ENCODE results near the gene CMSS1. TPM values are rescaled to one million over a fixed set of nuclear protein-coding genes. Genes with fewer than 3 reads are reported as not detected.
A peak's percentile ranks its signal among the peaks of the same experiment; 100 is the strongest.

Gene CMSS1
- total RNA-seq, 1 experiment from 2014 or later: 63.7 TPM

DNA sequence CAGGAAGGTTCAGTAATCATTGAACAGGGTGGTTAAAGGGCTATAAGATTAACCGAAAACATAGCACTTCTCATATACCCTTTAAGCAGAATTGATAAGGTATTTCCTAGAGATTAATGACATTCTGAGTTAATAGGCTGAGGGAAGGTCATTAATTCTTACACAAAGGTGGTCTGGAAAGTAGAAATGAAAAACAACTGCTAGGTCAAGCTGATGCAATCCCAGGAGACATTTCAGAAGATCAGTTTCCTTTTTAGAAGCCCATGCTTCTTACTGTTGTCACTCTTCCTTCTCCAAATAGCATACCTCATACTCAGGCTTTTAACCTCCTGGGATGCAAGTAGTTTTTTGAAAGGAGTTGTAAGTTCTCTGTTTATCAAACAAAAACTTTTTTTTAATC lies 287.8 kb downstream of the CMSS1 start:
- DNase-seq (ENCODE audit: low read depth): no peak

DNA sequence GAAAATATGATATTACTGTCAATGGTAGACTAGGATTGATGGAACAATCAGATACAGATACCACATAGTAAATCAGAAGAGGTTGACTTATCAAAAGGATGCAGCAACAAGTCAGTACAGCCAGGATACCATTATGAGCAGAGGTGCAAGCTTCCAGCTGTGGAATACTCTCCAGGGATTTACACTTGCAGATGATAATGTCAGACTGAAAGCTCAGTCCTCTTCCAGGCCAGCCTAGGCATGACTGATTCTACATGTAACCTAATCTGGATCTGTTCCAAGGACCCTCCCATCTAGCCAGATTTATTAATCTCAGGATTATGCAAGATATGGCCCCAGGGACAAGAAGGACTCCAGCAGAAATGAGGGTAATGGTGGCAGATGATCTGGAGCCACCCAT lies 288.4 kb downstream of the CMSS1 start:
- peak; percentile 20 for DNase-seq (ENCODE audit: low read depth)

DNA sequence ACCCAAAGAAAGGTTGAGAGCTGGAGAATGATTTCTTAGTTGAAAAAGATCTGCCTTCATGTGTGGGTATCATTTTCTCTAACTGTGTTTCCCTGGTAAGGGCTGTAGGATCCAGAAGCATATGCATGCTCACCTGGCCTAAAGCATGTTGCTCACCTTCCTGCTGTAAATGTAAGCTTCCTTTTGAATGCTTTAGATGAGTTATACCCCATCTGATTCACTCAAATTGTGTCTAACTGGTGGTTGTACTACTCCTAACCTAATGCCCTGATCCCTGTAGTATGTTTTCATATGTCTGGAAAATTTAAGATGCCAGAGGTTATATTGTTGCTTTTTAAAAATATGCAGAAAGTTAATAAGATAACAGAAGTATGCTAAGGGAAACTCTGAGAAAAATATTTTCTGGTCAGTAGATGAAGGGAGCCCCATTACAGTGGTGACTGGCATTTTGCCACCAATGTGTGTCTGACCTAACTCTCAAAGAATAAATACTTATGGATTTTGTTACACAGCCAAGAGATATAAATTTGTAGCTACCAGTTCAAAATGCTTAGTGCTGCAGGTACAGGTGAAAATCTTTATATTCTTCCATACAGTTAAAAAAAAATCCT lies 289.0 kb downstream of the CMSS1 start:
- DNase-seq (ENCODE audit: low read depth): peak; percentile 17

DNA sequence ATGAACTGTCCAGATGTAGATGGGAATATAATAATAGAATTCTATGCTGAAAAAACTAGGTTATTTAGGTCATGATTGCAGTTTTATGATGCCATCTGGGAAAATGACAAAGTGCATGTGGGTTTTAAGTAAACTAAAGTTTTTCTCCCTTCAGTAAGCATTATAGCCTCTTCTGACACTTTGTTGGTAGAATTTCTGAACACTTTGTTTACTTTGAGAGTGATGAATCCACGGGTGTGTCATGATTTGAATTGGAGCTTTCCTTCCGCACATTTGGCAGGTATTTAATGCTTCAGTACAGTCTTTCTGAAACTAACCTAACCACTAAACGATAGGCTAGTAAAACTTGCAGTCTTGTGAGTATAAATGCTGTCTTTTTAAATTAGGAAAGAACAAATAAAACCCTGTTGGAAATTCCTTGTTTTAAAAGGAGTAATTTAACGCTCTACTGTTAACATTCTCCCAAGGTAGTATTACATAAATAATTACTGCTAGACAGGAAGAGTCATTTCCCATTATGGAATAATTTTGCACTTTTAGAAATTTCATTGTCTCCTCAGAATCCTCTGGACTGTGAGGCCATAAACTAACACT lies 289.7 kb downstream of the CMSS1 start:
- DNase-seq (ENCODE audit: low read depth): peak; percentile 31

DNA sequence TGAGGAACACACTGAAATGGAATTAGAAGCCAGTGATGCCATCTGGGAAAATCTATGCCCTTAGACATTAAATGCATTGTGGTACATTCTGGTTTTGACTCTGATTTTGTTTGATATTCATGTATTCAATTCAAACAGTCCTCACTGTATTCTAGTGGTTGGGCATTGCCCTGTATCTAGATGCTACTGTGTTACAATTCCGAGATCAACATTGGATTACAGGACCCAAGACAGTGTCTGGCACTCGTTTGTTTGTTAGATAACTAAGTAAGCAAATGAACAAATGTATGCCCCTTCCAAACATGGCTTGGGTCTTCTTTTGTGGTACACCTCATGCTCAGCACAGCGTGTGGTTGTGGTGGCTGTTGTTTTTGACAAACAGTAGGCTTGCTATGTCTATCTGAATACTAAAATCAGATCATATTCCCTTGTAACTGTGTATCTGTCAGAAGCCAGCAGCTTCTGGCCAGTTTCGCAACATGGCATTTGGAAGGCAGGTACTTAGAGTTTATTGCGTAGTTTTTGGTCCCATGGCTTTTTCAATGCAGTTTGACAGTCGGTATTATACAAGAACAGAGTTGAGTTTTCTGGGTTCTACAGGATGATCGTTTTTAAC lies 290.9 kb downstream of the CMSS1 start:
- DNase-seq (ENCODE audit: low read depth): no peak

DNA sequence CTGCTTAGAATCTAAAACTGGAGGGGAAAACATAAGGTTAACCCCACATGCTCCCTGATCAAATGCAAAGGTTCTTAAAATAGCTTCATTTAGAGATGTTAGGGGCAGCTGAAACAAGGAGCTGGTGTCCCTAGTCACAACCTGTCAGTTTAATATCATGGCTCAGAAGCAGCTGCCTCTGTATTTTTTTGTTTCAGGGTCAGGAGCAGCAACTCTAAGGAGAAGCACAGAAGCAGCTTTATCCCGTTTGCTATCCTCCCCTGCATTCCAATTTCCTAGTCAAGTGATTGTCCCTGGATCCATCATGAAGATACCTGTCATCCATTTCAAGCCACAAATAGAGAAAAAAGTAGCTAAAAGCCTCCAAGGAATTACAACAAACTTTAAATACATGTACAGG lies 292.5 kb downstream of the CMSS1 start:
- no peak for DNase-seq (ENCODE audit: low read depth)

DNA sequence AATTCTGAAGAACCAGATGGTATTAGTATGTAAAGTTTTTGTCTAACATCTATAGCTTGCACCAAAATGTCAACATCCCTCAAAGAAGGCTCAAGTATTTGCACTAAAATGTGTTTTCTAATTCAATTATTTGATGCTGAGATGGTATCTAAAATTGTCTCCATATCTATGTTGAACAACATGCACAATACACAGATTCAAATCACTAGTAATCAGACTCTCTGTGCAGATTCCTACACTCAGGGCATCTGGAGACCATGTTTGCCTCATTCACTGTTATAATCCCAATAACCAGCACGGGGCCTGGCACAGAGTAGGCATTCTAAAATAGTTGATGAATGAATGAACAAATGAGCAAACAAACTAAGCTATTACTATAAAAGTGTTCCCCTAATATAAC lies 294.1 kb downstream of the CMSS1 start:
- no peak for DNase-seq (ENCODE audit: low read depth)

DNA sequence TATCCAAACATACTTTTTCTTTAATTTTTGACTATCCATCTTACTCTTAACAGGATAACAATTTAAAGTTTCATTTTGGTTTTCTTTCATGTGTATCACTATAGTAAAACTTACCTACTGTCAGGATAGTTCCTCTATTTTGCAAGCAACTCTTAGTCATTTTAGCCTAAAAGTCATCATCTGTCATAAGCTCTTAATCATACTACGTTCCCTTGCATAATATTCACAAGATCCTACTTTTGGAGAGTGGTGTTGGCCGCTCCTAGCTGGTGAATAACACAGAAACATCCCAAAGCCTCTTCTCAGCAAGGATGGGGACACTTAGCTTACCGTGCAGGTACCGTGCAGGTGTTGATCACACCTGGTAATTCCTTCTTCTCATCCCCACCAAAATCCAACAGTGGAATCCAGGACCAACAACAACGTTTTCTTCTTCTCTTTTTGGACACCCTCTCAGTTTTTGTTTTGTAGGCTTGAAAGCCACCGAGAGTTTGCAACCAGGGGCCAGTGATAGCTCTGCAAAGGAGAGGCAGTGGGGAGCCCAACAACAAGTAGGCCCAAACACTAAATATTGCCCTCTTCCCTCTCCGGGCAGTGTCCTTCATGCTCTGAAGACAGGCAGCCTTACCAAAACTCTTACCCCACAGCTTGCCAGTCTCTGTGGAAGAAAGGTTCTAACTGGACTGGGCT lies 296.2 kb downstream of the CMSS1 start:
- DNase-seq (ENCODE audit: low read depth): no peak

DNA sequence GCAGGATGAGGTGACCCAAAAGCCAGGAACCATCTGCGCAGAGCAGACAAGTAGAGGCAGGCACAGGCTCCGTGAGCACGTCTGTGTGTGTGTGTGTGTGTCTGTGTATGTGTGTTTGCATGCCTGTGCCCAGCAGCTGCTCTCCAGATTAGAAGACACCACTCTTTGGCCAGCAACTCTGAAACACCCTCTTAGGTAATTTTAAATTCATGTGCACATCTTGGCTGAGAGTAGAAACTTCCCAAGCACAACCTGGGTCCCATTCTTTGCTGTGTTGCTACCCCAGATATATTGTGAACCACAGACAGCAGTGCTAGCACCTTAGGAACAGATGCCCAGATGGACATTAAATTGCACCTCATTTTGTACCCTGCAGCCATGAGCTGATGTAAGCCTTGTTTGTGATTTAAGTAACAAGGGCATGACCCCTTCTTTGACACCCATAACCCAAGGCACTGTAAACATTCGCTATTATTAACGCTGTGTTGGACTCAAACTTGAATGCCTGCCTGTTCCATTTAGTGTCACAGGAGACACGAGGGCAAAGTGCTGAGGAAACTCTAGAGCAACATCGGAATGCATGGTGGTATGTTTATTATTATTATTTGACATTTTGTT lies 296.9 kb downstream of the CMSS1 start, which contains the start of gene FILIP1L:
Gene FILIP1L (minus strand): TSS at position 89 of the 618 bp plus-strand sequence.
- DNase-seq (ENCODE audit: low read depth): no peak

DNA sequence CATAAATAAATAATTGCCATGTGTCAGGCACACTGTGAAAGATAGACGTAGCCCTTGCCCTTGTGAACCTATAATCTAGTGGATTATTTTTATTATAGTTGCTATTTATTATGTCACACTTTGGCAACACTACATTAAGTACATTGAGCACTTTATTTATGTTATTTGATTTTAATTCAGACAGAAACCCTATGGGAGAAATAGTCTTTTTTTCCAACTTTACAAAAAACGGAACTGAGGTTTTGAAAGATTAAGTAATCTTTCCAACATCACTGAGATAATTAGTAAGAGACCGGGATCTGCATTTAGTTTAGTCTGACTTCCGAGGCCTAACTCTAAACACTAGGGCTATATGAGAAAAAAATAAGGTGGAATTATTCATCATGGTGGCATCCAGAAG lies 299.4 kb downstream of the CMSS1 start:
- no peak for DNase-seq (ENCODE audit: low read depth)

DNA sequence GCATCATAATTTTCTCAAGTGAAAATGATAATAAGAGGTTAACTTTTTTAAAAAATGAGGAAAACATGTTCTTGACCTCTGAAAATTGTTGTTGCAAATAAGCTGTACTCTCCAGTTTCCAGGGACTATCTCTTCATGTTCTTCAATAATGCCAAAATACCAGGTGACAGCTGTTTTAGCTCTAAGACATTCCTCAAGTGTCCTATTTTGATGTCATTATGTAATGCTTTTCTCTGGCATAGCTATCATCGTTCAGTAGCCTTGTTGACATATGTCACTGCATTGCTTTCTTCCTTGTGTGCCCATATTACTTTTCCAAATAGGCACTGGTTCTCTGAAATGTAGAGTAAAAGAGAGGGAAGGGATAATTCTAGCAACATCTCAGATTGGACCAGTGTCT lies 302.4 kb downstream of the CMSS1 start:
- no peak for DNase-seq (ENCODE audit: low read depth)

DNA sequence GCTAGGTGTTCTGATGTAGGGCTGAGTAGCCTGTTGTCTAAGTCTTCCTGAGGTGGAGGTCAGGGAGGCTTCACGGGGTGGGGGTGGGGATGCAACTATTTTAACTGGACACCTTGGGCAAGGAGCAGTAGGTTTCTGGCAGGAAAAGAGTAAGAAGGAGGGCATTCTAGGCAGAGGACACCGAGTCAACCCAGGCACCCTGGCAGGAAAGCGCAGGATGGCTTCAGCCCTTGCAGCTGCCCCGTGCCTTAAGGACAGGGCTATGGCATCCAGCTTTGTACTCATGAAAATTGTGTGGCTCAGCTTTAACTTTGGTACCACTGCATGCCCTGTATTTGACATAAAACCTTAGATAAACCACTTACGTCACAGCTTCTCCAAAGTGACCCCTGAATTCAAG lies 303.0 kb downstream of the CMSS1 start:
- no peak for DNase-seq (ENCODE audit: low read depth)

DNA sequence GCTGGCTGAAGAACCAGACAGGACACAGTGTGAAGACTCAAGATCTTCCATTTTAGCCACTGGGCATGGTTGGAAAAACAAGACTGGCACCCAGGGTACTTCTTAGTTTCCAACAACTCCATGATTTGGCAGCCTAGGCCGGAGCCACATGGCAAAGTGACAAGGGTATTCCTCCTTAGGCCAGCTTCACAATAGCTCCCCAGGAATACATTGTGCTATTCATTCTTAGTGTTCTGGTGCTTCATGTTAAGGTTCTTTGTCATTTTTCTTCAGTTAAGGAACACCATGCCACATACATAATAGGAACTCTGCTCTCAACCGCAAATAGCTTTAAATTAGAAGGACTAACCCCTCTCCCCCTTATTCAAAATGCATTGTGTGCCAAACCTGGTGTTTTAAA lies 304.7 kb downstream of the CMSS1 start:
- DNase-seq (ENCODE audit: low read depth): no peak

DNA sequence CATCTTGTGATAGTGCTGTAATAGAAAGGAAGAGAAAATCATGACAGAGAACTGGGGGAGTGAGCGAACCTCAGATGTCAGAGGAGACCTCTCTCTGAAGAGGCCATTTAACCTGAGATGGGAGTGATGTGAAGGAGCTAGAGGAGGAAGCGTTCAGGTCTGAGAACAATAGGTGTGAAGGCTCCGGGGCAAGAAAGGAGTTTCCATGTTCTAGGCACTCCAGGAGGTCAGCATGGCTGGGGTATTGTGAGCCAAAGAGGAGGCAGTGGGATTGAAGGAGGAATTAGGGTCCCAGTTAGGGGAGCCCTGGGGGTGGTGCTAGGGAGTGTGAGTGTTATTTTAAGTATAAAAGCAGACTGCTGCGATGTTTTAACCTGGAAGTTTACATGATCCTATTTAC lies 305.4 kb downstream of the CMSS1 start:
- DNase-seq (ENCODE audit: low read depth): no peak

DNA sequence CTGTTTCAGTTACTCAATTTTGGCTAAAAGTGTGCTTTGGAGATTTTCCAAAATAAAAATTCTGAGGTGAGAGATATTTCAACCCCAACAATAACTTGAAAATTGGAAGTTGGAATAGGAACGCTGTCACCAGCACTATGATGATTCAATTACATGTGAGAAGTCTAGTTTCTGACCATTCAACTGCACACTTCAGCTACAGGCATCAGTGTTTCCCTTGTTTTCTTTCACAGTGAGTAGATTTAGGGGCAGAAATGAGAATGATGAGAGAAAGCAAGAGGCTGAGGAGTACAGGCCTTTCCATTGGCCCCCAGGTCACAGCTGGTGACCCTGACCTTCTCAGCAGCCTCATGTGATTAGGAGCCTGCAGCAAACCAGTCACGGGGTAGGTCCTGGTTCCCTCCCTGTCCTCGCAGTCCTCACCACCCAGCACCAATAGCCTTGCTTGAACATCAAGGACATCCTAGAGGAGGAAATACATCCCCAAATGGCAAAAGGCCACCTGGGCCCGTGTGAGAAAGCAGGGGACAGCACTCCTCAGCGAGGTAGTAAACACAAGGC lies 306.6 kb downstream of the CMSS1 start:
- no peak for DNase-seq (ENCODE audit: low read depth)

DNA sequence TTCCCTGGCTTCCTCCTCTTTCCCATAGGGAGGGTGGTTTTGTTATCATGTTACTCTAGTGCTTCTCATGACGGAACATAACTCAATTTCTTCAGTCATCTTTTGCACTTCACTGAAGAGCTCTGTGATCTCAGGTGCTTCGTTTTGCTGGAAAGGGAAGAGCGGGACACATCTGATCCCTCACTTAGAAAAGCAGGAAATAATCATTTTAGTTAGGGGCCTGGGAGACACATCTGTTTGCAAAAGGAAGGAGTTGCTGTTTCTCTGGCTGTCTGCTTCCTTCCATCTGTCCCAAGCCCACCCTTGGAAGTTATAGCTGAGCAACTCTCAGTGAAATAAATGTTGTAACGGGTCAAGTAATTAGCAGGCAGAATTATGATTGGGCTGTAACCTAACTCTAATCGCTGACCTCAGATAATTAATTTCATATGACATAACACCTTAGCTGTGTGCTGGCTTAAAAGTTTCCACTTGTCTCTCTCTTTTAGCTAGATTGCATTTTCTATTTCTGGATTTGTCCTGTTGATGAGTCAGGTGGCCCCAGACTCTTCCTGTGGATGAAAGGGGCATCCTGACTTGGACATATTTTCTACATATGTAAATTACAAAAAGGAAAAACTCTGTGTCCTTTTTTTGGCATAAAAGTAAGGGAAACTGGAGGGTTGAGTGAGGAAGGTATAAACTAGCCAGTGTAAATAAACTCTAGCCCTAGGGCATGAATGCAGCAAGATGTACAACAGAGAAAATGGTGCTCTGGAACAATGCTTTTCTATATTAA lies 307.7 kb downstream of the CMSS1 start:
- peak; percentile 53 for DNase-seq (ENCODE audit: low read depth)

DNA sequence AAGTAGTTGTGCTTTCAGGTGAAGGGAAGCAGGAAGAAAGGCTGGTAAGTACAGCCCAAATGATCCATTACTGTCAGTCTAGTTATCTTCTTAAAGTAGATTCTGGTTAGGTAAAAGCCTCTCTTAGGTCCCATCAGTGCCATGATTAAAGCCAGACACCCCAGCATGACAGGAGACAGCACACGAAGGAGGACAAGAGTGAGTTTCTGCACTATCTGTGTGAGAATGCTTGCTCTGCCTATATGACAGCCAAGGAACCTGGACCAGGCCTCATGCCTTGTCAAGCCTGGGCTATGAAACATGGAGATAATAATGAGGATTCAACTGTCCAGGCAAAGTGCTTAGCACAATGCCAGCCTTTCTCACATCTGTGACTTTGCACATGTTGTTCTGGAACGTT lies 310.1 kb downstream of the CMSS1 start:
- DNase-seq (ENCODE audit: low read depth): no peak

DNA sequence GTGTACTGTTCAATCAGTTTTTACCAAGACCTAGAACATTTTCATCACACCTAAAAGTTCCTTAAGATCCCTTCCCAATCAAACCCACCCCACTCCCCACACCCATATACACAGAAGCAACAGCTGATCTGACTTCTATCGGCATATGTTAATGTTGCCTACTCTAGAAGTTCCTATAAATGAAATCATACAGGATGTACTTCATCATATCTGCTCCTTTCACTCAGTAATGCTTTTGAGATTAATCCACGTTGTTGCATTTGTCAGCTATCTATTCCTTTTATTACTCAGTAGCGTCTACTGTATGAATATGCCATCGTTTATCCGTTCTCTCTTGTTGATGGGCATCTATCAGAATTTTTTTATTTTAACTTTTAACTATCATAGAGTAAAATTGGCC lies 310.9 kb downstream of the CMSS1 start:
- no peak for DNase-seq (ENCODE audit: low read depth)

DNA sequence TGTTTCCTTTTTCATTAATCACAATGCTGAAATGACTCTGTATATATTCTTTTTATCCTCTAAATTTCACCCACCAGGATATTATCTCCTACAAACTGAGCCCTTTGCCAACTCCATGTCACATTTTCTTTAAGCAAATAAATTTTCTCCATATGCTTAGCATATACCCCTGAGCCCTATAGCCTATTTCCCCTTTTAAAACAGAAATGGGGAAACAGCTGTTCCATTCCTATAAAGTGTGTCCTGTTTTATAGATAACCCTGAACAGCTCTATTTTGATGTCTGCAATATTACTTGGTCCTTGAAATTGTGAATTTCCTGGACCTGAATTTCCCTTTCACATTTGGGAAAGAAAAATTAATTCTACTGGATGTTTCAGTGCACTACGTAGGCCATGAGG lies 312.3 kb downstream of the CMSS1 start:
- no peak for DNase-seq (ENCODE audit: low read depth)

DNA sequence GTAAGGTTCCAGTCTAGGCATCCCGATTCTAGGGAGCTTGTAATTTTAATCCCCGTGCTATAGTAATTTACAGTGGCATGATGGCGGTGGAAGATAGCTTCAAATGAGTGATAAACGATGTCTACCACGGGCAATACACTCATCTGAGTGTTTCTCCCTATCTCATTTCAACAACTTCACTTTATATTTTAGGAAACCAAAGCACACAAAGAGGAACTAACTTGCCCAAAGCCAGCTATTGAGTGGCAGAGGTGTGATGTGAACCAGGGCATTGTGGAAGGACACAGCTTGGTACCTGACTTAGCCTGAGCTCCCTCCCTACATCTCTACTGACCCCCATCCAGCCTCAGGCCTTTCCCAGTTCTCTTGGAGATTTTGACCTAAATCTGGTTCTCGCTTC lies 313.6 kb downstream of the CMSS1 start:
- no peak for DNase-seq (ENCODE audit: low read depth)

DNA sequence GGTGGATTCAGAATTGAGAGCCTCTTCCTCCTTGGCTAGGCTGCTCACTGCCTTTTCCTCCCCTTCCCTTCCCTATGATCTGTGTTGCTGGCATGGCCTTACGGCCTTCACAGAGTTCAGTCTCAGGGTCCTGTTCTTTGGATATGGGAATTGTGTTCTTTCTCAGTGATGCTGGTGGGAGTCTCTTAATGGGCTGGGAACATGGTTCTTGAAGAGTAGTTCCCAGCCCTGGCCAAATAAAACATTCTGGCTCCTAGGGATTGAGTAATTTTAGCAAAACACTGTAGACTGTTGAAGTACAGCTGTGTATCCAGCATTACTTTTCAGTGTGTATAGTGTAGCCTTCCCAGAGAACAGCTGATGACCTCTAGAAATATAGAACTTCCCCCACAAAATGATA lies 319.3 kb downstream of the CMSS1 start:
- DNase-seq (ENCODE audit: low read depth): no peak
